ENCODE results near the gene NOP14.
"Not testable (repeated sequence)": the region's sequence is repeated elsewhere in the genome, so short reads cannot be mapped to it uniquely, and the experiment has no call there.

NOP14 gene

DNA sequence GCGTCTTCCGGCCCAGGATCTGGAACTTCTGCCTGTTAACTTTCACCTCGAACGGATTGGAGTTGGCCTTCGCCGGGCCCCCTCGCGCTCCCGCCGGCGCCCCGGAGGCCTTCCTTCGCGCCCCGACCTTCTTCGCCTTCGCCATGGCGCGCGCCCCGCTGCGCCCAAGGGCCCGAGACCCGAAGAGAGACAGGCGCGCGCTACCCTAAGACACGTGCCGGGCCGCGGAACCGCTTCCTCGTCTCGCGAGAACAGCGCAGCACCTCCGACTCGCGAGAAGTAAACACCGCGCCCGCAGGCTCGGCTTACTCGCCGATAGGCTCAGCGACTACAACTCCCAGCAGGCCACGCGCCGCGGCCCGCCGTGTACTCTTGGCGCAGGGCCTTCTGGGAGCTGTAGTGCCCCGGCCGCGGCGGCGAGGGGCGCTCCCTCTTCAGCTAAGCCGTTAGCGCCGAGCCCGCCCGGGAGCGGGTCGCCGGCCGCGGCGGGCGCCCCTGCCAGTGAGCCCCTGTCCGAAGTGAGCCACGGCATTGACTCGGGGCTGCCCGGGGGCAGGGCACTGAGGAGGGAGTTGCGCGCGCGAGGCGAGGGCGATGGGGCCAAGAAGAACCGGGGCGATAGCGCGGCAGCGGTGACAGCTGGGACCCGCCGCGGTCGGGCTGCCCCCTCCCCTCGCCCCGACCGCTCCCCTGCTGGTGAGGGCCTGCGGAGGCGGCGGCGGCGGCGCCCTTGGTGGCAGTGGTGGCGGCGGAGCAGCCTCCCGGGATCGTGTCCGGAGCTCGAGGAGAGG, at the start of gene NOP14, which contains the start of gene GRK4:
TSS of gene NOP14 (minus strand) at position 232 of the 791 bp plus-strand sequence. CDS start at position 145, 87 bp downstream.
TSS of gene GRK4 (plus strand) at position 397 of the 791 bp plus-strand sequence. CDS start 500 bp downstream, outside the sequence.
- DNase-seq, result peak; percentile 98

DNA sequence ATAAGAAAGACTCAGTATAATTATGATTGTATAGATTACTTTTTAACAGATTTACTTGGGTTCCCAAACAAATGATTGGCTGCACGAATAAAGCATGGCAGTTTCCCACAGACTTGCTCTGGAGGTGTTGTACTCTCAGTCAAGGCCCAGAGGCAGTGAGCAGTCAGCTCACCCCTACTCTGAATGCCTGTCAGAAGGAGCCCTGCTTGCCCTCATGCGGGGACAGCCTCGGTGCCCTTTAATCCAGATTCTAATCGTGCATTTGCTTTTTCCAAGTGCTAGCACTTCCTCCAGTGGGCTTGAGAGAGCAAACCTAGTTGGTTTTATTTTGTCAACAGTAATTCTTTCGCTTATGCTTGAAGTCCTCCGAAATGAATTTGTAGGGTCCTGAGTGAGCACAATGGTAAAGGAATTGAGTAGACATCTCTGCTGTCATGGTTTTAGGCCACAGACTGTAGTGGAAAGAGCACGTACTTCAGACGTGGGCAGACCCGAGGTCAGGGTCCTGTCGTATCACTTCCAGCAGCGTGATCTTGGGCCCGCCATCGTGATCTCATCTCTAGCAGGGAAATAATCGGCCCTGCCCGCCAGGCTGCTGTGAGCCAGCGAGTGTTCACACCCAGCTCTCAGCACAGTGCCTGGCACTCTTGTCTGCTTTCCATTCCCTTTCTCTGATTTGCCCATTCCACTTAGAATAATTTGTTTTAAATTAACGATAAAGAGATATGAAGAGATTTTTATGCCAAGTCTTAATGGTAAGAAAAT, 48.4 kb upstream of the NOP14 start:
- DNase-seq, result no peak

- DNase-seq, result no peak
These were observed 47.8 kb upstream of the NOP14 start for GRCh38 chr4:3010998-3011397.

DNA sequence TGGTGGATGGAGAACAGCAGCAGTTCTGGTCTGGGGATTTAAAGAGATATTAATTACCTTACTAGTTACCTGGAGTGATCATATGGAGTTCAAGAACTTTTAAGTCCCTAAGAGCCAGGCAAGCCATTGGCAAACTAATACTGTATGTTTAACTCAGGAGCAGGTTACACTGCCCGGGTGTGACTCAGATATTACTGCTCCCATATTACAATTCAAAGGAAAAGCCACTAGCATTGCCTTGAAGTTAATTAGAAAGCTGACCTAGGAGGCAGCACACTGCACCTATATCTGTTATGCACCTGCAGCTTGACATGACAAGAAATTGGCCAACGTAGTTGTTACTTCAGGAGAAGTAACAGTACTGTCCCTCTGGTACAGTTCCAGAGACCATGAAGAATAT, 47.4 kb upstream of the NOP14 start:
- no peak for DNase-seq

GRCh38 chr4:3009422-3009821, 46.2 kb upstream of the NOP14 start:
- DNase-seq, result peak; percentile 3

- DNase-seq, result no peak
These were observed 44.5 kb upstream of the NOP14 start for GRCh38 chr4:3007724-3008123.

- no peak for DNase-seq
These were observed 33.2 kb upstream of the NOP14 start for GRCh38 chr4:2996415-2996814.

GRCh38 chr4:2995546-2996265, 32.5 kb upstream of the NOP14 start:
- no peak for DNase-seq

DNA sequence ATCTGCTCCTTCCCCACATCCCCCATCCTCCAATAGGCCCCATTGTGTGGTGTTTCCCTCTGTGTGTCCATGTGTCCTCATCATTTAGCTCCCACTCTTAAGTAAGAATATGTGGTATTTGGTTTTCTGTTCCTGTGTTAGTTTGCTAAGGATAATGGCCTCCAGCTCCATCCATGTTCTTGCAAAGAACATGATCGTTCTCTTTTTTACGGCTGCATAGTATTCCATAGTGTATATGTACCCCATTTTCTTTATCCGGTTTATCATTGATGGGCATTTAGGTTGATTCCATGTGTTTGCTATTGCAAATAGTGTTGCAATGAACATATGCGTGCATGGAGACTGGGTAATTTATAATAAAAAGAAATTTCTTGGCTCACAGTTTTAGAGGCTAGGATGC, 31.7 kb upstream of the NOP14 start:
- no peak for DNase-seq

- DNase-seq, result no peak
These were observed 28.0 kb upstream of the NOP14 start for GRCh38 chr4:2991243-2991642.

DNA sequence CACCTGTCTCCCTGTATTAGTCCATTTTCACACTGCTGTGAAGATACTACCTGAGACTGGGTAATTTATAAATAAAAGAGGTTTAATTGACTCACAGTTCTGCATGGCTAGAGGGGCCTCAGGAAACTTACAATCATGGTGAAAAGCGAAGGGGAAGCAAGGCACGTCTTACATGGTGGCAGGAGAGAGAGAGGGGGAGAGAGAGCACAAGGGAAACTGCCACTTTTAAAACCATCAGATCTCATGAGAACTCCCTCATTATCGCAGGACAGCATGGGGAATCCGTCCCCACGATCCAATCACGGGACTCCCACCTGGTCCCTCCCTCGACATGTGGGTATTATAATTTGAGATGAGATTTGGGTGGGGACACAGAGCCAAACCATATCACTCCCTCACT, 20.5 kb upstream of the NOP14 start:
- DNase-seq, result not testable (repeated sequence)

DNA sequence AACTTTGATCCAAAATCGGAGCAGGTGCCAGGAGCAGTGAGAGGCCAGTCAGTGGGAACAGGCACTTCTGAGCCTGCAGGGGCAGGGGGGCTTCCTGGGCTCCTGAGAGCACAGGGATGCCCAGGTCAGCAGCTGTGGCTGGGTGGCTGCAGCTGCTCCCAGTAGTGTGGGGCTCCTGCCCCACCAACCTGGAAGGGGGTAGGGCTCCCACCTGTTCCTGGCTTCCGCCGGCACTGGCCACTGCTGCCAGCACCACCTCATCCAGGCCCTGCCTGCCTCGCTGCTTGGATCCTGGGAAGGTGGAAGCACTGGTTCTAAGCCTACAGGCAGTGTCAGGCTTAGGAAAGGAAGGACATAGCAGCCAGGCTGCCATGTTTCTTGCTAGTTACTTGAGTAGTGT, 18.8 kb upstream of the NOP14 start:
- no peak for DNase-seq

DNA sequence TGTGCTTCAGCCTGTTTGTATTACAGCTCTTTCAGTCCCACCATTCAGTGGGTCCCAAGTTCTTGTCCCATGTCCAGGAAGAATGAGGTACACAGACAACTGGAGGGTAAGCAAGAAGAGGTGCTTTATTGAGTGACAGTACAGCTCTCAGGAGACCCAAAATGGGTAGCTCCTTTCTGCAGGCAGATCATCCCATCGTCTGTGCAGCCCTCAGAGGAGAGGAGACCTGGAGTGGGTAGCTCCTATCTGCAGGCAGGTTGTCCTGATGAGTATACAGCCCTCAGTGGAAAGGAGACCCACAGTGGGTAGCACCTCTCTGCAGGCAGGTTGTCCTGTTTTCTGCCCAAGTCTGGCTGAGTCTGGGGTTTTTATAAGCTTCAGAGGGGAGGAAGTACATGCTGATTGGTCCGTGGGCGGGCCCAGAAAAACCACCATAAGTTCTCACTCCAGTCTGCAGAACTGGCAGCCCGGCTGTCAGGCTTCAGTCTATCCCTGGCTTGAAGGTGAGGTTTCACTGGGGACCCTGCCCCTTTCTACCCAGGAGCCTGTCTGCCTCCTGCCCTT, 18.1 kb upstream of the NOP14 start:
- no peak for DNase-seq

- DNase-seq, result no peak
These were observed 14.2 kb upstream of the NOP14 start for GRCh38 chr4:2977211-2978088.

GRCh38 chr4:2971275-2971674, 8.1 kb upstream of the NOP14 start:
- DNase-seq, result no peak

- no peak for DNase-seq
These were observed 5.2 kb upstream of the NOP14 start for GRCh38 chr4:2968381-2968780.

GRCh38 chr4:2965262-2965661, 2.1 kb upstream of the NOP14 start:
- no peak for DNase-seq

- no peak for DNase-seq
These were observed 1.6 kb upstream of the NOP14 start for GRCh38 chr4:2964706-2965258.

GRCh38 chr4:2963966-2964471, 813 bp upstream of the NOP14 start:
- no peak for DNase-seq

- peak; percentile 44 for DNase-seq
These were observed 512 bp downstream of the NOP14 start for GRCh38 chr4:2962614-2963174.

- DNase-seq, result peak; percentile 28
These were observed 1.3 kb downstream of the NOP14 start for GRCh38 chr4:2961811-2962441.
